Neuronal stem cell (in vitro differentiated cells): ENCODE results near the gene C3orf18.

Experiments
- DNase-seq: peaks from one replicate; pipeline ENCODE4 v3.0.0-alpha.2; 2013; ENCODE audit warnings: low spot score
- H2AFZ ChIP-seq: one replicate; pipeline ENCODE4 v1.6.1; 2013; ENCODE audit warnings: mild to moderate bottlenecking, low read length, inconsistent platforms
- H2AK5ac ChIP-seq: 2 replicates; pipeline ENCODE4 v1.6.1; 2013; ENCODE audit warnings: low read depth, mild to moderate bottlenecking, inconsistent platforms, low read length, moderate library complexity, mixed read lengths
- H2BK120ac ChIP-seq: 2 replicates; pipeline ENCODE4 v1.6.1; 2013; ENCODE audit warnings: low read depth, mild to moderate bottlenecking, inconsistent platforms, low read length, moderate library complexity, mixed read lengths
- H2BK12ac ChIP-seq: one replicate; pipeline ENCODE4 v1.6.1; 2013; ENCODE audit warnings: low read length, inconsistent platforms
- H2BK15ac ChIP-seq: 2 replicates; pipeline ENCODE4 v1.6.1; 2013; ENCODE audit warnings: mild to moderate bottlenecking, low read length, inconsistent platforms, mixed read lengths
- H2BK5ac ChIP-seq: one replicate; pipeline ENCODE4 v1.6.1; 2013; ENCODE audit warnings: inconsistent platforms, mild to moderate bottlenecking, low read length, moderate library complexity
- H3K14ac ChIP-seq: one replicate; pipeline ENCODE4 v1.6.1; 2013; ENCODE audit warnings: low read length, inconsistent platforms
- H3K18ac ChIP-seq: 2 replicates; pipeline ENCODE4 v1.6.1; 2013; ENCODE audit warnings: low read length, inconsistent platforms
- H3K23ac ChIP-seq: 2 replicates; pipeline ENCODE4 v1.6.1; 2013; ENCODE audit warnings: low read depth, mild to moderate bottlenecking, mixed read lengths, low read length, inconsistent platforms; ENCODE audit not compliant: poor library complexity
- H3K27ac ChIP-seq: replicated peaks from 3 replicates; pipeline ENCODE4 v1.5.1; 2013; ENCODE audit warnings: low read length, inconsistent platforms
- H3K27me3 ChIP-seq, 3 experiments: 2 replicates each; pipeline ENCODE4 v1.6.1; 2013; ENCODE audit warnings: low read length in 3 of 3, mild to moderate bottlenecking in 2 of 3, inconsistent platforms in 1 of 3, low read depth in 1 of 3, mixed read lengths in 1 of 3, moderate library complexity in 1 of 3; ENCODE audit not compliant: control insufficient read depth in 3 of 3, insufficient read depth in 3 of 3
- H3K36me3 ChIP-seq, 2 donors: replicated peaks in 1 of 2; 2 replicates each; pipeline ENCODE4 v1.6.1; 2013; ENCODE audit warnings: low read length in 2 of 2; ENCODE audit not compliant: control insufficient read depth in 2 of 2, insufficient read depth in 2 of 2
- H3K4ac ChIP-seq: 2 replicates; pipeline ENCODE4 v1.6.1; 2013; ENCODE audit warnings: inconsistent platforms, mild to moderate bottlenecking, low read length, moderate library complexity
- H3K4me1 ChIP-seq, 2 donors: 1 replicate in 1 of 2; 2 replicates in 1 of 2; pipeline ENCODE4 v1.6.1; 2013; ENCODE audit warnings: low read length in 2 of 2, low read depth in 1 of 2; ENCODE audit not compliant: control insufficient read depth in 2 of 2, insufficient read depth in 1 of 2
- H3K4me2 ChIP-seq: one replicate; pipeline ENCODE4 v1.6.1; 2013; ENCODE audit warnings: mild to moderate bottlenecking, low read length, inconsistent platforms; ENCODE audit not compliant: insufficient read depth, poor library complexity, severe bottlenecking
- H3K4me3 ChIP-seq, 2 donors: 2 replicates each; pipeline ENCODE4 v1.5.1; 2013; ENCODE audit warnings: low read length in 2 of 2, mild to moderate bottlenecking in 2 of 2, inconsistent platforms in 1 of 2, moderate library complexity in 1 of 2
- H3K79me1 ChIP-seq: one replicate; pipeline ENCODE4 v1.6.1; 2013; ENCODE audit warnings: low read depth, mild to moderate bottlenecking, inconsistent platforms, low read length, moderate library complexity
- H3K9ac ChIP-seq: one replicate; pipeline ENCODE4 v1.6.1; 2013; ENCODE audit warnings: mild to moderate bottlenecking, low read depth, low read length, inconsistent platforms; ENCODE audit not compliant: poor library complexity
- H3K9me3 ChIP-seq, 2 donors: replicated peaks in 1 of 2; 2 replicates each; pipeline versions ENCODE3 to v1.6.1; 2013; ENCODE audit warnings: low read length in 2 of 2, mild to moderate bottlenecking in 2 of 2, inconsistent platforms in 1 of 2, low read depth in 1 of 2, mixed read lengths in 1 of 2, moderate library complexity in 1 of 2; ENCODE audit not compliant: control insufficient read depth in 2 of 2, insufficient read depth in 1 of 2
- H4K8ac ChIP-seq: one replicate; pipeline ENCODE4 v1.6.1; 2013; ENCODE audit warnings: low read depth, mild to moderate bottlenecking, inconsistent platforms, low read length, moderate library complexity
- H4K91ac ChIP-seq: one replicate; pipeline ENCODE4 v1.6.1; 2013; ENCODE audit warnings: low read length, low read depth, mild to moderate bottlenecking, inconsistent platforms; ENCODE audit not compliant: poor library complexity
- WGBS, 2 donors: extraction: QIAGEN DNeasy Blood & Tissue Kit; methylation state at CpG; one replicate each; pipeline ENCODE4 v1.1.7; 2013; ENCODE audit warnings: missing lambda C conversion rate in 2 of 2, mixed read lengths in 1 of 2; ENCODE audit not compliant: insufficient read length in 2 of 2, insufficient replicate concordance in 1 of 2; ENCODE audit errors: extremely low coverage in 2 of 2; 5-methylcytosine and 5-hydroxymethylcytosine counted together

Gene C3orf18

GRCh38 chr3:50537421-50538129 lies 30.0 kb downstream of the C3orf18 start:
- Histone ChIP-seq H3K27ac (no peak overlapping the region), H3K18ac (peak overlapping the region; percentile 13), H3K4me1 (peaks cover 15 to 28% of the 10 kb centered on the region in 2 donors), H2BK12ac (no peak overlapping the region), H3K27me3 (peaks cover 0 to 60% (median 2%) of the 10 kb centered on the region in 3 experiments), H2AK5ac (peak overlapping the region; percentile 80), H3K9me3 (peaks cover 0 to 2% of the 10 kb centered on the region in 2 donors), H3K4me3 (no peak overlapping the region), H3K14ac (no peak overlapping the region), H3K9ac (no peak overlapping the region), H3K23ac (no peak overlapping the region), H2BK15ac (peak overlapping the region; percentile 77), H3K36me3 (no peaks in the 10 kb centered on the region), H4K91ac (no peak overlapping the region), H3K79me1 (peaks cover 2% of the 10 kb centered on the region), H4K8ac (no peak overlapping the region), H3K4ac (no peak overlapping the region), H2BK120ac (peak overlapping the region; percentile 18), H2AFZ (no peak overlapping the region), H3K4me2 (no peak overlapping the region), H2BK5ac (no peak overlapping the region)
- WGBS, 2 donors = no CpG with 5 or more reads among the region's 4 CpGs
- no peak for DNase-seq

- H2BK5ac ChIP-seq = no peak overlapping the region
- H3K9me3 ChIP-seq = peaks cover 0 to 2% of the 10 kb centered on the region in 2 donors
- no peaks in the 10 kb centered on the region for H3K36me3 ChIP-seq
- H3K79me1 ChIP-seq = peaks cover 2% of the 10 kb centered on the region
- no CpG with 5 or more reads among the region's 5 CpGs for WGBS, 2 donors
- peak overlapping the region; percentile 77 for H2BK15ac ChIP-seq
- no peak for DNase-seq
- no peak overlapping the region for H3K27ac ChIP-seq
- H4K91ac ChIP-seq = no peak overlapping the region
- H3K9ac ChIP-seq = peak overlapping the region; percentile 10
- H3K27me3 ChIP-seq = peaks cover 0 to 69% (median 2%) of the 10 kb centered on the region in 3 experiments
- peak overlapping the region; percentile 99 for H3K14ac ChIP-seq
- no peak overlapping the region for H2AFZ ChIP-seq
- H2AK5ac ChIP-seq = peak overlapping the region; percentile 80
- no peak overlapping the region for H3K4me2 ChIP-seq
- no peak overlapping the region for H3K4ac ChIP-seq
- peak overlapping the region in 1 of 2 donors; percentile 56 for H3K4me3 ChIP-seq
- H4K8ac ChIP-seq = no peak overlapping the region
- peak overlapping the region; percentile 41 for H2BK12ac ChIP-seq
- peak overlapping the region; percentile 18 for H2BK120ac ChIP-seq
- no peak overlapping the region for H3K18ac ChIP-seq
- peaks cover 15 to 28% of the 10 kb centered on the region in 2 donors for H3K4me1 ChIP-seq
- peak overlapping the region; percentile 53 for H3K23ac ChIP-seq
Measured at GRCh38 chr3:50536471-50537180, 30.9 kb downstream of the C3orf18 start.

GRCh38 chr3:50534681-50535330 lies 32.7 kb downstream of the C3orf18 start:
- Histone ChIP-seq H2BK15ac (peak overlapping the region; percentile 65), H2BK12ac (no peak overlapping the region), H3K79me1 (no peaks in the 10 kb centered on the region), H2BK120ac (no peak overlapping the region), H3K27ac (no peak overlapping the region), H3K4ac (no peak overlapping the region), H3K23ac (no peak overlapping the region), H4K91ac (no peak overlapping the region), H3K14ac (no peak overlapping the region), H4K8ac (no peak overlapping the region), H3K4me3 (no peak overlapping the region), H3K4me2 (no peak overlapping the region), H3K9ac (peak overlapping the region; percentile 45), H2AK5ac (no peak overlapping the region), H3K9me3 (peaks cover 0 to 2% of the 10 kb centered on the region in 2 donors), H3K18ac (peak overlapping the region; percentile 25), H3K36me3 (no peaks in the 10 kb centered on the region), H2AFZ (no peak overlapping the region), H3K27me3 (peaks cover 0 to 72% (median 8%) of the 10 kb centered on the region in 3 experiments), H2BK5ac (peak overlapping the region; percentile 5), H3K4me1 (peaks cover 15 to 31% of the 10 kb centered on the region in 2 donors)
- WGBS, 2 donors = no CpG with 5 or more reads among the region's 9 CpGs
- DNase-seq = no peak
